Renal pelvis (tissue), 12 donors: Measurements from ENCODE around the gene CA12. TPM values are rescaled to one million over a fixed set of nuclear protein-coding genes. Genes with fewer than 3 reads are reported as not detected.
"Not testable (repeated sequence)": the region's sequence is repeated elsewhere in the genome, so short reads cannot be mapped to it uniquely, and the experiment has no call there.

ENCODE experiments used
- DNase-seq: peaks from one replicate; pipeline ENCODE4 v3.0.0-alpha.2; 2013
- long read RNA-seq, 16 experiments: transcript quantifications; one replicate each; lab custom pipeline, GENCODE V29; 2026
- polyA plus RNA-seq, 3 donors: library from polyadenylated mRNA; unstranded; fragments of 120-200 nt; gene quantifications; one replicate each; pipeline ENCODE4 v1.2.1, GENCODE V29; 2013; ENCODE audit not compliant: insufficient read length in 3 of 3

Gene CA12
- polyA plus RNA-seq = 100 to 1,000 TPM in 2 of 3 donors, 10 to 100 TPM in 1; 92.1 to 128 (median 123) TPM
- long read RNA-seq, donor 1, full-length matches to known transcripts = 26 of 116 reads
- long read RNA-seq, donor 1, partial matches to known transcripts = 90 of 116 reads
- long read RNA-seq, donor 1, other reads (novel, unspliced or antisense) = 0 of 116 reads
- long read RNA-seq, donor 2, full-length matches to known transcripts = 20 of 25 reads
- long read RNA-seq, donor 2, partial matches to known transcripts = 5 of 25 reads
- long read RNA-seq, donor 2, other reads (novel, unspliced or antisense) = 0 of 25 reads
- long read RNA-seq, donor 3, full-length matches to known transcripts = 25 of 37 reads
- long read RNA-seq, donor 3, partial matches to known transcripts = 12 of 37 reads
- long read RNA-seq, donor 3, other reads (novel, unspliced or antisense) = 0 of 37 reads
- long read RNA-seq, donor 4, full-length matches to known transcripts = 24 of 30 reads
- long read RNA-seq, donor 4, partial matches to known transcripts = 6 of 30 reads
- long read RNA-seq, donor 4, other reads (novel, unspliced or antisense) = 0 of 30 reads
- long read RNA-seq, donor 5, full-length matches to known transcripts = 3 of 3 reads
- long read RNA-seq, donor 5, partial matches to known transcripts = 0 of 3 reads
- long read RNA-seq, donor 5, other reads (novel, unspliced or antisense) = 0 of 3 reads
- long read RNA-seq, donor 6, full-length matches to known transcripts = 27 of 27 reads
- long read RNA-seq, donor 6, partial matches to known transcripts = 0 of 27 reads
- long read RNA-seq, donor 6, other reads (novel, unspliced or antisense) = 0 of 27 reads
- long read RNA-seq, donor 7, full-length matches to known transcripts = 21 of 55 reads
- long read RNA-seq, donor 7, partial matches to known transcripts = 34 of 55 reads
- long read RNA-seq, donor 7, other reads (novel, unspliced or antisense) = 0 of 55 reads
- long read RNA-seq, donor 8, partial matches to known transcripts = 0 of 1 reads
- long read RNA-seq, donor 8, other reads (novel, unspliced or antisense) = 0 of 1 reads
- long read RNA-seq, donor 9, full-length matches to known transcripts = 21 of 42 reads
- long read RNA-seq, donor 9, partial matches to known transcripts = 21 of 42 reads
- long read RNA-seq, donor 9, other reads (novel, unspliced or antisense) = 0 of 42 reads
- long read RNA-seq, donor 10, full-length matches to known transcripts = 14 of 31 reads
- long read RNA-seq, donor 10, partial matches to known transcripts = 17 of 31 reads
- long read RNA-seq, donor 10, other reads (novel, unspliced or antisense) = 0 of 31 reads
- long read RNA-seq, donor 11, full-length matches to known transcripts = 12 of 26 reads
- long read RNA-seq, donor 11, partial matches to known transcripts = 14 of 26 reads
- long read RNA-seq, donor 11, other reads (novel, unspliced or antisense) = 0 of 26 reads
- long read RNA-seq, donor 12, full-length matches to known transcripts = 39 of 53 reads
- long read RNA-seq, donor 12, partial matches to known transcripts = 14 of 53 reads
- long read RNA-seq, donor 12, other reads (novel, unspliced or antisense) = 0 of 53 reads
- long read RNA-seq, donor 13, full-length matches to known transcripts = 15 of 15 reads
- long read RNA-seq, donor 13, partial matches to known transcripts = 0 of 15 reads
- long read RNA-seq, donor 13, other reads (novel, unspliced or antisense) = 0 of 15 reads
- long read RNA-seq, donor 14 = 0 reads
- long read RNA-seq, donor 15 = 0 reads
- long read RNA-seq, donor 16, full-length matches to known transcripts = 20 of 33 reads
- long read RNA-seq, donor 16, partial matches to known transcripts = 13 of 33 reads
- long read RNA-seq, donor 16, other reads (novel, unspliced or antisense) = 0 of 33 reads

DNA sequence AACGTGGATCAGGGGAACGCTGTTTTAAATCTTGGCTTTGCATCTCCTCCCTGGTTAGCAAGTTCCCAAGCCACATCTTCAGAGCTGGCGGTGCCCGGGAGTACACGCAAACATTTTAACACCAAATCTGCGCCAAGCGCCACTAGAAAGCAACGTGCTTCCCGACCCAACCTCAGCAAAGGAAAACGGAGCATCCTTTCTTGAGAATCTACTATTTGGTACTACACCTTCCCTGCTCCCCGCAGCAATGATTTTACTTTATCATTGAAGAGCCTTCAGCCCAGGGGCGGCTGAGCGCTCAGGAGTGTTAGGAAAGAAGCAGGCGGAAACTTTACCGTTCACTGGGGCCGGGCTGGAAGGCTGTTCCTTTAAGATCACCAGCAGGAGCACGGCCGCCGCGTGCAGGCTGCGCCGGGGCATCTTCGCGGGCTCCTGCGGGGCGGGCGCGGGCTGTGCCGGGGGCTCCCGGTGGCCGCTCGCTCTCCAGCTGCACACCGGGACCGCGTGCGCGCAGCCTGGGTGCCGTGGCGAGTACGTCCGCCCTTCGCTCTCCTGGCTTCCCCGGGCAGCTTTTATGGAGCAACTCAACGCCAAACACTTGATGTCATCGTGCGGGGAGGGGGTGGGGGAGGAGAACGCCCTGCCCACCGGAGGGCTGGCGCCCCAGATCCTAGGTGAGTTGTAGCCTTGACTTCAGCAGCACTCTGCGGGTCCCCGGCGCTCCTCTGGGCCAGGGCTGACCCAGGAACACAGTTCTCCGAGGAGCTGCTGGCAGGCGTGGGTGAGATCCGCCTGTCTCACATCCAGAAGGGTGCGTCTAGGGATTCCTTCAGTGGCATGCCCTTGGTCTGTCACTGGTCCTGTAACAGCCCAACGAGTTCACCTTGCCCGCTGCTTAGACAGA, at the start of gene CA12:
Gene CA12 (minus strand): TSS at position 546 of the 904 bp plus-strand sequence. CDS start 126 bp downstream, at position 420.
- no peak for DNase-seq

DNA sequence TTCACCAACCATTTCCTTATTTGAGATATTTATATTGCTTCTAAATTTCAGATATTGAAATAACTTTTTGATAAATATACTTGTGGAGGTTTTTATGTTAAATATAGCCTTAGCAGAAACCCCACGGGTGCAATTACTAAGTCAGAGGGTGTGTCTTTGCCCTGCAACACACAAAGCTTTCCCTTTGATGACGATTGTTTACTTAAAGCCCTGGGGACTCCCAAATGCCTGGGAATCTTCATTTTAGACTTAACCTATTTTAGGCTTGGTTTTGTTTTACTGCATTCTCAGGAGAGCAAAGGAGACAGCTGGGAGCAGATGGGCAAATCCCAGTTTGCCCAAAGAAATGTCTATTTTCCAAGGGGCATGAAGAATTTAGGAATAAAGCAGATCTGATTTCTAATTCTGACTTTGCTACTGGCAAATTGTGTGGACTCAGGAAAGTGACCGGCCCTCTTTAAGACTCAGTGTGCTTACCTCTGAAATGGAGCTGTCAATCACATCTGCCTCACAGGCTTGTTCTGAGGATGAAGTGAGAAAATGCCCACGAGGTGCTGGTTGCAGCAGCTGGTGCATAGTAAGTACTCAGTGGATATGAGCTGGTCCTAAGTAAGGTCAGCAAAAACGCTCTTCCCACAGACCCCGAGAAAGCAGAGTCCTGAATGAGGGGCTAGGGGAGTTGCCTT, 49.3 kb upstream of the CA12 start:
- no peak for DNase-seq

DNA sequence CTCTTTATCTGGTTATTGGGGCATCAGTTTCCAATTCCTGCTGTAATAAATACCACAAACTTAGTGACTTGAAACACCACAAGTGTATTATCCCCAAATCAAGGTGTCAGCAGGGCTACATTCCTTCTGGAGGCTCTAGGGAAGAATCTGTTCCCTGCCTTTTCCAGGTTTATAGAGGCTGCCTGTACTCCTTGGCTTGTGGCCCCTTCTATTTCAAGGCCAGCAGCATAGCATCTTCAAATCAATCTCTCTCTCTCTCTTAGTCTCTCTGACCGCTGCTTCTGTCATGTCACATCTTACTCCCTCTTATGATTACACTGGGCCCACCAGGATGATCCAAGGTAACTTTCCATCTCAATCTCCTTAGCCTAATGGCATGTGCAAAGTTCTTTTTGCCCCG, 44.9 kb upstream of the CA12 start:
- no peak for DNase-seq

DNA sequence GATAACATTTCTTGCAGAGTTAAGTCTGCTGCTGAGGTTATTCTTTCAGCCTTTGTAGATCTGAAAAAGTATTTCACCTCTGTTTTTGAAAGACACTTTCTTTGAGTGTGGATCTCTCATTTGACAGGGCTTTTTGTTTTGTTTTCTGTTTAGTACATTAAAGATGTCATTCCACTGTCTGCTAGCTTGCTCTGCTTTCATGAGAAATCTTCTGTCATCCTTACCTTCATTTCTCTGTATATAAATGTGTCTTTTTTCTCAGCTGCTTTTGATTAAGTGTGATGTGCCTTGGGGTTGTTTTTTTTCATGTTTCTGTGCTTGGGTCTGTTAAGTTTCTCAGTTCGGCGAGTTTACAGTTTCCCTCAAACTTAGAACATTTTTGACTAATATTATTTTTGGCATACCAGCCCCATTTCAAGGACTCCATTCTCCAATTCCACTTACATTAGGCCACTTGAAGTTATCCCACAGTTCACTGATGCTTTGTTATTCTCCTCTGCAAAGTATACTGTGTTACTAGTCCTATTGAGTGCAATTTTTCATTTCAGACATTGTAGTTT, 43.9 kb upstream of the CA12 start:
- DNase-seq = no peak

DNA sequence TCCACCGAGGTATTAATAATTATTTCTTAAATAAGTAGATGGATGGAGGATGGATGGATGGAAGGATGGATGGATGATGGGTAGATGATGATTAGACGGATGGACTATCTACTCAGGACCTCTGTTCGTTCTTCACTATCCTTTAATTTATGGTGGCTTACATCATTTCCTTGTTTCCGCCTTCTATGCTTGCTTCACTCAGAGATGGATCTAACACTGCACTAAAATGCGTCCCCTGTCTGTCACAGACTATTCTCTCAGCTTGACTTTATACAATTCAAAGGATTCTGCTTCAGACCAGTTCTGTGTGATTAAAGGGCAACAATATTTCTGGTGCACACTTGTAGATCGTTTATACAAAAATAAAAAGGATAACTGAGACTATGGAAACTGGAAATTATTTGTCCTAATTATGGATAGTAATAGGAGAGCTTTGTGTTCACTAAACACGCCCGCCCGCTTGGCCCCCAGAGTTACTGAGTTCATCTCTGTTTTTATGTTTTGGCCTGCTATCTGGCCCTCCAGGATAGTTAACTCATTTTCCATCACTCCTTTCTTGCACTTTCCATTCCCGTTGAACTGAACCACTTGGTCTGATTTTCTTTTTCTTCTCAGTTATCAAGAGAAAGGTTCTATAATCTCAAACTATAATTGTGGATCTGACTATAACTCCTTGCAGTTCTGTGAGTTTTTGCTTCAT, 41.4 kb upstream of the CA12 start:
- DNase-seq = no peak

DNA sequence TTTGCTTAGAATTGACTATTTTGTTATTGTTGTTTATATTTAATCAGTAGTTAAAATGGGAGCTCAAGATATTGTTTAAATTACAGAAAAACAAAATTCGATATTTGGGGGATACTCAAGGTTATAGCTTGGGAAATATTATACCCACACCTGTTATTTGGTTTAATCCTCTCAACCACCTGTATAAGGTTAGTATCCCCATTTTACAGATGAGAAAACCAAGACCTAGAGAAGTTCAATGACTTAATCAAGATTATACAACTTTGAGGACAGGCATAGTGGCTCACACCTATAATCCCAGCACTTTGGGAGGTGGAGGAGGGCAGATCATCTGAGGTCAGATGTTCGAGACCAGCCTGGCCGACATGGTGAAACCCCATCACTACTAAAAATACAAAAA, 39.8 kb upstream of the CA12 start:
- DNase-seq = no peak

DNA sequence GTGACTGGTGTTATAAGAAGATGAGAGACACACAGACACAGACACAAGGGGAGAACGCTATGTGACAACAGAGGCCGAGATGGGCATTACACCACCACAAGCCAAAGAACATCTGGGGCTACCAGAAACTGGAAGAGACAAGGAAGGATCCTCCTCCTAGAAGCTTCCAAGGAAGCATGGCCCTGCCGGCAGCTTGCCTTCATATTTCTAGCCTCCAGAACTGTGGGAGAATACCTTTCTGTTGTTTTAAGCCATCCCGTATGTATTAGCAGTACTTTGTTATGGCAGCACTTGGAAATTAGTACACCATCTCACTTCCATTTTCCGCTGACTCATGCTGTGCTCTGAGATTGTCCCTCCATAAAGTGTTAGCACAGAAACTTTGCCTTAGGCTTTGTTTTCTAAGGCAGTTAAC, 38.7 kb upstream of the CA12 start:
- DNase-seq = no peak

DNA sequence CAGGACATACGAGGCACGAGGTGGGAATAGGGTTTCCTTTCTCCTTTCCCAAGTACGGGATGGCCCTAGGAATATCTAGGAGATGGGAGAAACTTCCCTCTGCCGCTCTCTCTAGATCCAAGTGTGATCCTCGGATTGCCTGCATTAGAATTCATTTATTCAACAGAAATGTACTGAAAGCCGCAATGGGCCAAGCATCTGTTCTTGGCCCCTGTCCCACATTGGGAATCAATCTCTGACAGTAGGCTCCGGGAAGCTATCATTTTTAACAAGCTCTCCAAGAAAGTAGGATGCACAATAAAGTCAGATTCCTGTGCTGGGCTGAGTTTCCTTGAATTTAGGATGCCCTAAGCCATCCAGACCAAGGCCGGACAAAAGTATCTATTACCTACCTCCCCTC, 37.2 kb upstream of the CA12 start:
- DNase-seq = no peak

DNA sequence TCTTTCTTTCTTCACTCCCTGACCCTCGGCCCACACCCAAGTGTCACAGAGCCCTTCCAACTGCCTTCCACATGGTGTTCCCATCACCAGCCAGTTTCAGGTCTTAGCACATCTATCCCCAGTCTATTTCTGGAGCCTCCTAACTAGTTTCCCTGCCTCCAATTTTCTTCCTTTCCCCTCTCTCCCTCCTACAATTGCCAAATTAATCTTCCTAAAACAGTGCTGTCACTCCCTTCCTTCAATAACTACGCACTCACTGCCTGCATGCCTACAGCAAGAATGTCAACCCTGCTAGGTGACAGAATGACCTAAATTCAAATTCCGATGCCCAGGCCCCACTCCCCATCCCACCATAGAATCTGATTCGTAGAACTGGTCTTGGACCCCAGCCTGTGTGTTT, 36.1 kb upstream of the CA12 start:
- no peak for DNase-seq

DNA sequence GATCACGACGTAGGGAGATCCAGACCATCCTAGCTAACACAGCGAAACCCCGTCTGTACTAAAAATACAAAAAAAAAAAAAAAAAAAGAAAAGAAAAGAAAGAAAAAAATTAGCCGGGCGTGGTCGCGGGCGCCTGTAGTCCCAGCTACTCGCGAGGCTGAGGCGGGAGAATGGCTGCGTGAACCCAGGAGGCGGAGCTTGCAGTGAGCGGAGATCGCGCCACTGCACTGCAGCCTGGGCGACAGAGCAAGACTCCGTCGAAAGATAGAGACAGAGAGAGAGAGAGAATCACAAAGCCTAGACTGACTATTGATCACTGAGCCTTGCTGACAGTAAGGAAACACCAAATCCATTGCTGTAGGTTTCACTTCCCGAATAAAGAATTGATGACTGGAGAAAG, 35.6 kb upstream of the CA12 start:
- not testable (repeated sequence) for DNase-seq

DNA sequence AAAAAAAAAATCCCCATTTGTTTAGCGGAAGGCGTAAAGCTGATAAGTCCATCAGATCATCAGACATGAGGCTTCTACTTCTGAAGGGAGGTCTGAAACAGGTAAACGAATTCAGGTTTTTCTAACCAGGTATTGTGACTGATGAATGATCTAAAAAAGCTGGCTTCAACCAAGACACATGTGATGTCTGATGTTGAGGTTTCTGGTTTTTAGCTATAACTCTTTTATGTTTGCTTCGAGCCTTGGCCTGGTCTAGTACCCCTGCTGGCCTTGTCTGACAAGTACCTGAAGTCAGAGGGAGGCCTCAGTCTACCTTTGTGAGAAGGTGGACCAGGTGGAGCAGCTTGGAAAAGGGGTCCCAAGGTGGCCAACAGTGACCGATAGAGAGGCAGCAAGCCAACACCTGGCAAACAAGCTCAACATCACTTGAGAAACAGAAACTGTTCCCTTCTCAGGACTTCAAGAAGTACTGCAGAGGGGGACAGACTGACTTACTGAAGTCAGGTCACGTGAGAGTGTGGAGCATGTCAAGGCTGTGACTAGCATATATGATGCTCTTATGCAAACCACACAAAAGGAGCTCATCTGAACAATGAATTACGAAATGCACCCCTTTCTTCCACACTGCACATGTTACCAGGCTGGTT, 33.0 kb upstream of the CA12 start:
- DNase-seq = no peak

DNA sequence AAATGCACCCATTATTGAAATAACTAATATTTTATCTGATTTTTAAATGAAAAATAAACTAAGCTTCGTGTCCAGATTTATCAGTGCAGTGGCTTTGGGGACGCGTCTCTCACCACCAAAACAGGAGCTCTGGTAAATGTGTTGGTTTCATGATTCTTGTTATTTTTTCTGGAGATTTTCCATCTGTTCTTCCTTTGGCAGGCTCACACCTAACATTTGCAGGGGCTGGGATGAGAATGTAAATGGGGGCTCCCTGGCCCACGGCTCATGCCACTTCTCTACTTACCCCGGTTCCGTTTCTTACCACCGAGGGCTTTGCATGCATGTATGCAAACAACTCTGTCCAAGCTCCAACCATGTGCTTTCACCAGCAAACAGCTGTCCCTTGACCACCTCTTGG, 30.9 kb upstream of the CA12 start:
- DNase-seq = no peak

DNA sequence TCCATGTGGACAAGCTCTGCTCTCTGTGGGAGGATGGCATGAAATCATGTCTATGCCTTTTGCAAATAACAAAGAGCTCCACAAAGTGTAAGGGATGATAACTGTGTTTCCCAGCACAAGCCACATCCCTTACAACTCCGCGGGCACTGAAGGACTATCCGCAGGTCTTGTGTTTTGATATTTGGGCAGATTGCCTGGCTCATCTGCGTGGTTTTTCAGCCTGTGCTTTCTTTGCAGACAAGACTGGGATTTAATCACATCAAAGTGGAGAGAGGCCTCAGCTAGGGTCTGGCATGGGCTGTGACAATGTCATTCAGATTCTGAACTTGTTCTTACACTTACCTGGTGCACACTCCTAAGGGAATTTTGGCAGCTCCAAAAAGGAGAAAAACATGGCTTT, 30.2 kb upstream of the CA12 start:
- no peak for DNase-seq

DNA sequence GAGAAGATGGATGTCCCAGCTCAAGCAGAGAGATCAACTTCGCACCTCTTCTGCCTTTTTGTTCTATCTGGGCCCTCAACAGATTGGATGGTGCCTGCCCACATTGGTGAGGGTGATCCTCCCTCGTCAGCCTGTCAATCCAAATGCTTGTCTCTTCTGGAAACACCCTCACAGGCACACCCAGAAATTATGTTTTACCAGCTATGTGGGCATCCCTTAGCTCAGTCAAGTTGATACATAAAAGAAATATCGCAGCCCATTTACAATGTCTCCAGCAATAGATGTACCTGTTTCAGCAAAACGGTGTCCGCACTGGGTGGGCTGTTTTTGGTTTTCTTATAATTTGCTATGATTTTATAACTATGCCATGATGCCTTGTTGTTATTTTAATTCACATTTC, 27.5 kb upstream of the CA12 start:
- DNase-seq = no peak

DNA sequence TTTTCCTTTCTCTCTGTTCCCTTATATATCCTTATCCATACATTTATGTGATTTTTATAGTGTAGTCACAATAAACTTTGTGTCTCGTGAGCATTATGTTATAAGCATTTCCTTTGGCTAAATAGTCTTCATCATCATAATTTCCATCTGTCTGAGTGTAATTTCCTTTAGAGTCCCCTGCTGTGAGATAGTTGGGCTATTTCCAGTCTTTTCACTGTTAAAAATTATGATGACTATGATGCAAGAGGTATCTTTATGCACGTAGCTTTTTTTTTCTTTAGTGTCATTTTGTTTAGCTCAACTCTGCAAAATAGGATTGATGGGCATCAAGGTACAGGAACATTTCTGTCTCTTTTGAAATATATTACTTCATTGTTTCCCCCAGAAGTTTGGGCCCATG, 26.9 kb upstream of the CA12 start:
- no peak for DNase-seq

DNA sequence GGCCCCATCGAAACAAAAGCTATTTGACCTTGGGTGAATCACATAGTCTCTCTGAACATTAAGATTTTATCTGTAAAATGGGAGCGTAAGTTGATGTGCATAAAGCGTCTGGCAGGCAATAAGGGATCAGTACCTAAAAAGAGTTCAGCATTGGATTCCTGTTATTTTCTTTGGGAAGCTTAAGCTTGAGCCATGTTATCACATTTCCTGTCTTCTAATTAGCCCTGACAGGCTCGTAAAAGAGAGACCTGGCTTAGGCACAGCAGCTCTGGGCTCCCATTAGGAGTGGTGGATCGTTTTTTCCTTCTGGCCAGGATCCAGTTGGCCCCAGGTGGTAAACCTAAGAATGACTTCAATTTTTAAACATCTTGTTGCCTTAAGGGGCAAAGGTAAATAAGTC, 26.0 kb upstream of the CA12 start:
- peak; percentile 41 for DNase-seq

DNA sequence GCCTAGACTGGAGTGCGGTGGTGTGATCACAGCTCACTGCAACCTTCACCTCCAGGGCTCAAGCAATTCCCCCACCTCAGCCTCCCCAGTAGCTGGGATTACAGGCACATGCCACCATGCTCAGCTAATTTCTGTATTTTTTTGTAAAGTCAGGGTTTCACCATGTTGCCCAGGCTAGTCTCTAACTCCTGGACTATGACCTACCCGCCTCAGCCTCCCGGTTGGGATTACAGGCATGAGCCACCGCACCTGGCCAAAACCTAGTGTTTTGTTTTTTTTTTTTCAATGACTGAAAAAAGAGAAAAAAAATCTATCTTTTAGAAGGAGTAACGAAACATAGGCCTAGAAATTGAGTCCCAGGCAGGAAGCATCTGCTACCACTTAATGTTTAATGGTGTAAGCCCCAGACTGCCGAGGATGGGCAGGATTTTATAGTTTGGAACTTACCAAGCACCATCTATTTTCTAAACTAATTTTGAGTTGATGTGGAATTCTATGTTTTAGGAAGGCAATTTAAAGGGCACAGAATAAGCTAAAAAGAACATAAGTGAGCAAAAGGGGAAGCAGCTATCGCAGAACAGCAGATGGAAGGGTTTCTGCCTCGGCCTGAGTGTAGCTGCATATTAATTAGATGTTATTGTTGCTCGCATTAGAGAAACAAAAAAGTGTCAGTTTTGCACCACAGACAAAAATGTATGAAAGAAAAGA, 24.2 kb upstream of the CA12 start:
- DNase-seq = no peak
